ENCODE measurements around the gene ZNRF4.

ZNRF4 gene

GRCh38 chr19:5504114-5504513 is 48.9 kb downstream of the ZNRF4 start:
- DNase-seq (ENCODE audit: low read depth): no peak

Data from ELR (cell line).